HepG2 (cell line): Measurements from ENCODE around the gene NT5C1A. TPM values are rescaled to one million over a fixed set of nuclear protein-coding genes. Genes with fewer than 3 reads are reported as not detected.
A peak's percentile ranks its signal among the peaks of the same experiment; 100 is the strongest.

Experiments
- ATAC-seq: fragments of 200-7000 bp; cut with Tn5 transposase; 3 replicates; pipeline ENCODE4 v1.9.1; 2020; ENCODE audit warnings: mild to moderate bottlenecking, moderate library complexity
- BruUV-seq: library from RNA; stranded (reverse); fragments of 400-500 nt; replicated peaks from 2 replicates; lab custom pipeline; 2021; lab: Mats Ljungman, UMichigan
- CTCF ChIA-PET: fragments of 300-600 bp; formaldehyde crosslinking; extraction: SDS; loops from one replicate; lab custom pipeline; 2021; ENCODE audit warnings: low total read pairs, inconsistent platforms, low intra/inter-chr PET ratio; lab: Yijun Ruan, JAX
- POLR2A ChIA-PET: fragments of 350-600 bp; sonication (Branson Sonifier 250); formaldehyde crosslinking; loops from one replicate; lab custom pipeline; 2020; ENCODE audit warnings: antibody characterized with exemption, inconsistent platforms; lab: Yijun Ruan, JAX
- DNase-seq: peaks from one replicate; pipeline ENCODE4 v3.0.0-alpha.2; 2015; ENCODE audit warnings: low spot score
- FAIRE-seq: peaks from 3 replicates; lab custom pipeline; 2011; peaks lifted over from hg19 to GRCh38; lab: Jason Lieb, UNC
- H2AFZ ChIP-seq: one replicate; pipeline ENCODE4 v1.6.1; 2011; ENCODE audit warnings: low read length, inconsistent platforms
- H3K27ac ChIP-seq: fragments of 300-600 bp; 3 replicates; pipeline ENCODE4 v1.8.0; 2011; ENCODE audit warnings: mixed run types, mild to moderate bottlenecking, mixed read lengths, low read length, inconsistent platforms; ENCODE audit not compliant: insufficient read depth; ENCODE audit errors: extremely low read length
- H3K27me3 ChIP-seq, 2 experiments: fragments of 200-600 bp in 1 of 2; 2 replicates in 1 of 2; 3 replicates in 1 of 2; pipeline versions ENCODE4 v1.6.0 to v1.8.0; 2011; ENCODE audit warnings: low read length in 2 of 2, mild to moderate bottlenecking in 2 of 2, moderate library complexity in 2 of 2, inconsistent platforms in 1 of 2; ENCODE audit not compliant: insufficient read depth in 2 of 2, control insufficient read depth in 1 of 2
- H3K36me3 ChIP-seq, 2 experiments: fragments of 200-600 bp in 1 of 2; replicated peaks in 1 of 2; 2 replicates in 1 of 2; 3 replicates in 1 of 2; pipeline versions ENCODE4 v1.5.1 to v1.8.0; 2011; ENCODE audit warnings: low read length in 2 of 2, inconsistent platforms in 1 of 2; ENCODE audit not compliant: insufficient read depth in 2 of 2, control insufficient read depth in 1 of 2
- H3K4me1 ChIP-seq: 2 replicates; pipeline ENCODE4 v1.5.1; 2012; ENCODE audit warnings: low read length, inconsistent platforms; ENCODE audit not compliant: insufficient read depth
- H3K4me2 ChIP-seq: 2 replicates; pipeline ENCODE4 v1.6.0; 2011; ENCODE audit warnings: low read depth, low read length, inconsistent platforms
- H3K4me3 ChIP-seq, 3 experiments: fragments of 200-600 bp in 1 of 3; sonication (generic), shearing (Covaris generic) in 1 of 3; replicated peaks in 1 of 3; 2 replicates each; pipeline ENCODE4 v1.5.1; 2011 to 2016; ENCODE audit warnings: low read length in 3 of 3, inconsistent platforms in 2 of 3, low read depth in 2 of 3, mild to moderate bottlenecking in 2 of 3, control low read depth in 1 of 3, mixed read lengths in 1 of 3; ENCODE audit not compliant: insufficient read depth in 1 of 3
- H3K79me2 ChIP-seq: one replicate; pipeline ENCODE4 v1.6.1; 2011; ENCODE audit warnings: low read length, inconsistent platforms; ENCODE audit not compliant: insufficient read depth
- H3K9ac ChIP-seq: 2 replicates; pipeline ENCODE4 v1.6.0; 2011; ENCODE audit warnings: mild to moderate bottlenecking, low read depth, low read length, inconsistent platforms; ENCODE audit not compliant: insufficient read depth
- H3K9me3 ChIP-seq: 2 replicates; pipeline ENCODE4 v1.5.1; 2012; ENCODE audit warnings: mild to moderate bottlenecking, low read length
- H4K20me1 ChIP-seq: 2 replicates; pipeline ENCODE4 v1.6.0; 2011; ENCODE audit warnings: inconsistent platforms, mild to moderate bottlenecking, low read length, moderate library complexity; ENCODE audit not compliant: insufficient read depth
- ELF4 ChIP-seq: sonication (generic); formaldehyde crosslinking; IDR thresholded peaks from 2 replicates; pipeline ENCODE4 v1.5.0; 2020; ENCODE audit warnings: missing genetic modification reagents, mild to moderate bottlenecking, moderate library complexity, borderline replicate concordance
- FLYWCH1 ChIP-seq: sonication (generic); formaldehyde crosslinking; IDR thresholded peaks from 2 replicates; pipeline ENCODE4 v1.8.1; 2023; ENCODE audit warnings: mild to moderate bottlenecking, missing genetic modification reagents
- GATAD1 ChIP-seq: IDR thresholded peaks from 2 replicates; pipeline ENCODE4 v1.6.1; 2016; ENCODE audit warnings: missing genetic modification reagents, missing compliant biosample characterization
- IRF2 ChIP-seq: IDR thresholded peaks from 2 replicates; pipeline ENCODE4 v1.6.1; 2018; ENCODE audit warnings: missing genetic modification reagents, missing compliant biosample characterization
- MTF1 ChIP-seq: sonication (generic); formaldehyde crosslinking; IDR thresholded peaks from 2 replicates; pipeline ENCODE4 v1.5.0; 2020; ENCODE audit warnings: missing genetic modification reagents
- SALL1 ChIP-seq: sonication (generic); formaldehyde crosslinking; IDR thresholded peaks from 2 replicates; pipeline ENCODE4 v1.8.0; 2022; ENCODE audit warnings: mild to moderate bottlenecking, missing genetic modification reagents
- SOX13 ChIP-seq, 3 experiments: fragments of 450-650 bp in 1 of 3; sonication (generic) in 1 of 3; formaldehyde crosslinking in 1 of 3; IDR thresholded peaks in 2 of 3; conservative IDR thresholded peaks in 1 of 3; 2 replicates each; pipeline versions ENCODE4 v1.5.0 to v1.6.1; 2016 to 2020; ENCODE audit warnings: antibody characterized with exemption in 1 of 3, mild to moderate bottlenecking in 1 of 3, missing compliant biosample characterization in 1 of 3, missing genetic modification reagents in 1 of 3, moderate library complexity in 1 of 3
- SSRP1 ChIP-seq: IDR thresholded peaks from 2 replicates; pipeline ENCODE4 v1.6.1; 2016; ENCODE audit warnings: control low read depth
- U2AF1 ChIP-seq: fragments of 200-400 bp; formaldehyde crosslinking; optimal IDR thresholded peaks from 2 replicates; pipeline ENCODE3; 2017; ENCODE audit warnings: mild to moderate bottlenecking, low read depth, low read length
- ZMYM2 ChIP-seq: sonication (generic); formaldehyde crosslinking; IDR thresholded peaks from 2 replicates; pipeline ENCODE4 v1.8.0; 2022; ENCODE audit warnings: mild to moderate bottlenecking, missing genetic modification reagents
- ZNF235 ChIP-seq: sonication (generic); formaldehyde crosslinking; IDR thresholded peaks from 2 replicates; pipeline ENCODE4 v1.8.1; 2023; ENCODE audit warnings: mild to moderate bottlenecking, missing genetic modification reagents, borderline replicate concordance
- ZNF543 ChIP-seq: sonication (generic); formaldehyde crosslinking; IDR thresholded peaks from 2 replicates; pipeline ENCODE4 v1.4.0; 2020; ENCODE audit warnings: mild to moderate bottlenecking, missing genetic modification reagents
- ZNF567 ChIP-seq: sonication (generic); formaldehyde crosslinking; IDR thresholded peaks from 2 replicates; pipeline ENCODE4 v1.8.1; 2023; ENCODE audit warnings: mild to moderate bottlenecking, missing genetic modification reagents, borderline replicate concordance
- ZNF768 ChIP-seq: sonication (generic); formaldehyde crosslinking; IDR thresholded peaks from 2 replicates; pipeline ENCODE4 v1.4.0; 2020; ENCODE audit warnings: missing genetic modification reagents
- WGBS: methylation state at CpG from one replicate; pipeline ENCODE4 v1.1.6; 2017; ENCODE audit warnings: low lambda C conversion rate; 5-methylcytosine and 5-hydroxymethylcytosine counted together
- in situ Hi-C: cut with HindIII; loops from 2 replicates; pipeline ENCODE4 v1.10.0; 2017; ENCODE audit warnings: low pct_unique_long_range_greater_than_20kb; ENCODE audit not compliant: extremely low pct_ligation_motif_present
- intact Hi-C: fragments of 100-400 bp; cut with micrococcal nuclease; formaldehyde crosslinking; loops from one replicate; pipeline ENCODE4 v1.10.0; 2022; ENCODE audit not compliant: unreplicated experiment
- polyA plus RNA-seq, 8 experiments: library from polyadenylated mRNA; depleted of rRNA in 3 of 8; stranded (reverse) in 7 of 8; unstranded in 1 of 8; fragments of >200 nt; fragmentation: Illumina TruSeq in 4 of 8; extraction: Trizol in 4 of 8; gene quantifications; 2 replicates each; pipeline versions ENCODE4 v1.2.1 to v1.2.3, GENCODE V29; 2011 to 2016; ENCODE audit warnings: low read depth in 4 of 8, missing spikeins in 1 of 8, mixed read lengths in 1 of 8; ENCODE audit not compliant: insufficient read depth in 1 of 8
- total RNA-seq, 5 experiments: library from RNA; depleted of rRNA; stranded (reverse); fragments of >200 nt; fragmentation: Illumina TruSeq; extraction: Trizol; gene quantifications; 2 replicates each; pipeline ENCODE4 v1.2.3, GENCODE V29; 2016; ENCODE audit warnings: low read depth in 1 of 5
- TF ChIP-seq, protein P1 (sequence below): sonication (generic); formaldehyde crosslinking; IDR thresholded peaks from 2 replicates; pipeline ENCODE4 v1.5.0; 2020; ENCODE audit warnings: mild to moderate bottlenecking, missing genetic modification reagents
- TF ChIP-seq, protein P2 (sequence below): sonication (generic); formaldehyde crosslinking; IDR thresholded peaks from 2 replicates; pipeline ENCODE4 v1.4.0; 2020; ENCODE audit warnings: missing genetic modification reagents
- TF ChIP-seq, protein P3 (sequence below): sonication (generic); formaldehyde crosslinking; conservative IDR thresholded peaks from 2 replicates; pipeline ENCODE4 v1.8.0; 2022; ENCODE audit warnings: mild to moderate bottlenecking, moderate library complexity, missing genetic modification reagents

The NT5C1A gene
- total and polyA plus RNA-seq, 2 of the 13 experiments (the other 11 are each of a cell fraction or from before 2014, with no cell fraction given), result not detected

DNA sequence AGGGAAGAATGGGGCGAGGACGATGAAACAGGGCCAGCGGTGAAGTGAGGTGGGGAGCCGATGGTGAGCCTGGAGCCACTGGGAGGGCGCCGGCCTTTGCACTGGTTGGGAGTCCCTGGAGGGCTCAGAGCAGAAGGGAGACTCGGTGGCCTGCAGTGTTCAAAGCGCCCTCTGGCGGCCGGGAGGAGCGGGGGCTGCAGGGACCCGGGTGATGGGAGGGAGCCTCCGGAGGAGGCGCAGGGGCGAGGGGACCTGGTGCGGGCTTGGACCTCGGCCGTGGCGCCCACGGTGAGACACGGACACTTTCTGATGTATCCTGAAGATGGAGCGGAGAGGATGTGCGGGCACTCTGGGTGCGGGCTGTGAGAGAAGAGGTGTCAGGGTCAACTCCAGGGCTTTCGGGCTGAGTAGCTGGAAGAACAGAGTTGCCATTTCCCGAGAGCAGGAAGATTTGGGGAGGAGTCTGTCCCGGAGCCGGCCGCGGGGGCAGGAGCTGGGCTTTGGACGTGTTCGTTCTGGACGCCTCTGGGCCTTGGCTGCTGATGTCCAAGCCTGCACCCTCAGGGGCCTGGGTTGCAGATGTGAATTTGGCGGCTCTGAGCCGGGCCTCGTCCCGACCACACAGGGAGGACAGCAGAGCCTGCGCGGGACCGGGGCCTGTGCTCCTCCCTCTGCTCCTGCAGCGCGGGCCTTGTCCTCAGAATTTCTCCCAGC lies 62.1 kb downstream of the NT5C1A start:
- Histone ChIP-seq H2AFZ (no peak overlapping the region), H3K27ac (no peak overlapping the region), H3K9me3 (no peaks in the 10 kb centered on the region), H3K36me3 (no peaks in the 10 kb centered on the region), H3K79me2 (no peaks in the 10 kb centered on the region), H3K9ac (no peak overlapping the region), H3K27me3 (no peaks in the 10 kb centered on the region; a peak in 1 of 5 replicates), H3K4me1 (0 out of 2 replicates have a peak, but pooled peaks cover 11% of the 10 kb centered on the region), H4K20me1 (no peaks in the 10 kb centered on the region), H3K4me3 (peak overlapping the region in 1 of 3 experiments; percentile 25; a peak in 1 of 6 replicates), H3K4me2 (peak overlapping the region; percentile 22)
- intact Hi-C loops, result loop anchor here (5.0 kb wide), 1 partner anchor 108 kb away; no protein-coding TSS in a partner anchor
- FAIRE-seq, result peak; percentile 18
- peak; percentile 66 for DNase-seq
- POLR2A ChIA-PET, result no interaction called here
- no TSS peak for BruUV-seq
- WGBS, result 17% methylated on average over 25 of the region's 42 CpGs
- in situ Hi-C loops, result loop anchor here (5.0 to 10.0 kb wide), 2 partner anchors 43 to 115 kb away; no protein-coding TSS in a partner anchor
- peak; percentile 98 for ATAC-seq
- CTCF ChIA-PET, result interaction anchor here (1.3 kb wide), 1 partner anchor 44 kb away, joined by 3 read pairs; no protein-coding TSS in a partner anchor
- TF ChIP-seq ZNF235 (no peak), SSRP1 (CRISPR knock-in tag) (no peak), ZNF768 (CRISPR knock-in tag) (peak; percentile 52; the same call in 1 of the 2 replicates), FLYWCH1 (CRISPR knock-in tag) (no peak), ELF4 (CRISPR knock-in tag) (no peak), SOX13 (IDR thresholded peaks at IDR 0.05) (no peak), SOX13 (CRISPR knock-in tag; conservative IDR thresholded peaks at IDR 0.05 in 1 of 2, IDR thresholded peaks at IDR 0.05 in 1 of 2) (no peak), MTF1 (CRISPR knock-in tag) (no peak), ZNF543 (CRISPR knock-in tag) (0 out of 2 replicates have a peak, but pooled peaks have one; percentile 48), ZMYM2 (CRISPR knock-in tag) (0 out of 2 replicates have a peak, but pooled peaks have one; percentile 39), GATAD1 (CRISPR knock-in tag) (0 out of 2 replicates have a peak, but pooled peaks have one; percentile 35), U2AF1 (peak; percentile 56), ZNF567 (0 out of 2 replicates have a peak, but pooled peaks have one; percentile 41), IRF2 (CRISPR knock-in tag) (peak; percentile 65), SALL1 (CRISPR knock-in tag) (0 out of 2 replicates have a peak, but pooled peaks have one; percentile 29)
- TF ChIP-seq, protein P1, sequence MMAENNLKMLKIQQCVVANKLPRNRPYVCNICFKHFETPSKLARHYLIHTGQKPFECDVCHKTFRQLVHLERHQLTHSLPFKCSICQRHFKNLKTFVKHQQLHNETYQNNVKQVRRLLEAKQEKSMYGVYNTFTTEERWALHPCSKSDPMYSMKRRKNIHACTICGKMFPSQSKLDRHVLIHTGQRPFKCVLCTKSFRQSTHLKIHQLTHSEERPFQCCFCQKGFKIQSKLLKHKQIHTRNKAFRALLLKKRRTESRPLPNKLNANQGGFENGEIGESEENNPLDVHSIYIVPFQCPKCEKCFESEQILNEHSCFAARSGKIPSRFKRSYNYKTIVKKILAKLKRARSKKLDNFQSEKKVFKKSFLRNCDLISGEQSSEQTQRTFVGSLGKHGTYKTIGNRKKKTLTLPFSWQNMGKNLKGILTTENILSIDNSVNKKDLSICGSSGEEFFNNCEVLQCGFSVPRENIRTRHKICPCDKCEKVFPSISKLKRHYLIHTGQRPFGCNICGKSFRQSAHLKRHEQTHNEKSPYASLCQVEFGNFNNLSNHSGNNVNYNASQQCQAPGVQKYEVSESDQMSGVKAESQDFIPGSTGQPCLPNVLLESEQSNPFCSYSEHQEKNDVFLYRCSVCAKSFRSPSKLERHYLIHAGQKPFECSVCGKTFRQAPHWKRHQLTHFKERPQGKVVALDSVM (CRISPR knock-in tag), result peak; percentile 52; the same call in 1 of the 2 replicates
- TF ChIP-seq, protein P2, sequence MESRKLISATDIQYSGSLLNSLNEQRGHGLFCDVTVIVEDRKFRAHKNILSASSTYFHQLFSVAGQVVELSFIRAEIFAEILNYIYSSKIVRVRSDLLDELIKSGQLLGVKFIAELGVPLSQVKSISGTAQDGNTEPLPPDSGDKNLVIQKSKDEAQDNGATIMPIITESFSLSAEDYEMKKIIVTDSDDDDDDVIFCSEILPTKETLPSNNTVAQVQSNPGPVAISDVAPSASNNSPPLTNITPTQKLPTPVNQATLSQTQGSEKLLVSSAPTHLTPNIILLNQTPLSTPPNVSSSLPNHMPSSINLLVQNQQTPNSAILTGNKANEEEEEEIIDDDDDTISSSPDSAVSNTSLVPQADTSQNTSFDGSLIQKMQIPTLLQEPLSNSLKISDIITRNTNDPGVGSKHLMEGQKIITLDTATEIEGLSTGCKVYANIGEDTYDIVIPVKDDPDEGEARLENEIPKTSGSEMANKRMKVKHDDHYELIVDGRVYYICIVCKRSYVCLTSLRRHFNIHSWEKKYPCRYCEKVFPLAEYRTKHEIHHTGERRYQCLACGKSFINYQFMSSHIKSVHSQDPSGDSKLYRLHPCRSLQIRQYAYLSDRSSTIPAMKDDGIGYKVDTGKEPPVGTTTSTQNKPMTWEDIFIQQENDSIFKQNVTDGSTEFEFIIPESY (CRISPR knock-in tag), result 0 out of 2 replicates have a peak, but pooled peaks have one; percentile 6
- TF ChIP-seq, protein P3, sequence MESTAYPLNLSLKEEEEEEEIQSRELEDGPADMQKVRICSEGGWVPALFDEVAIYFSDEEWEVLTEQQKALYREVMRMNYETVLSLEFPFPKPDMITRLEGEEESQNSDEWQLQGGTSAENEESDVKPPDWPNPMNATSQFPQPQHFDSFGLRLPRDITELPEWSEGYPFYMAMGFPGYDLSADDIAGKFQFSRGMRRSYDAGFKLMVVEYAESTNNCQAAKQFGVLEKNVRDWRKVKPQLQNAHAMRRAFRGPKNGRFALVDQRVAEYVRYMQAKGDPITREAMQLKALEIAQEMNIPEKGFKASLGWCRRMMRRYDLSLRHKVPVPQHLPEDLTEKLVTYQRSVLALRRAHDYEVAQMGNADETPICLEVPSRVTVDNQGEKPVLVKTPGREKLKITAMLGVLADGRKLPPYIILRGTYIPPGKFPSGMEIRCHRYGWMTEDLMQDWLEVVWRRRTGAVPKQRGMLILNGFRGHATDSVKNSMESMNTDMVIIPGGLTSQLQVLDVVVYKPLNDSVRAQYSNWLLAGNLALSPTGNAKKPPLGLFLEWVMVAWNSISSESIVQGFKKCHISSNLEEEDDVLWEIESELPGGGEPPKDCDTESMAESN (CRISPR knock-in tag), result 0 out of 2 replicates have a peak, but pooled peaks have one; percentile 26
